ENCODE measurements around the gene KIFC3. TPM values are rescaled to one million over a fixed set of nuclear protein-coding genes. Genes with fewer than 3 reads are reported as not detected.

The KIFC3 gene
- total and polyA plus RNA-seq, 2 donors (not counting 1 experiment from before 2014, with no cell fraction given): 0.07 to 0.67 TPM

DNA sequence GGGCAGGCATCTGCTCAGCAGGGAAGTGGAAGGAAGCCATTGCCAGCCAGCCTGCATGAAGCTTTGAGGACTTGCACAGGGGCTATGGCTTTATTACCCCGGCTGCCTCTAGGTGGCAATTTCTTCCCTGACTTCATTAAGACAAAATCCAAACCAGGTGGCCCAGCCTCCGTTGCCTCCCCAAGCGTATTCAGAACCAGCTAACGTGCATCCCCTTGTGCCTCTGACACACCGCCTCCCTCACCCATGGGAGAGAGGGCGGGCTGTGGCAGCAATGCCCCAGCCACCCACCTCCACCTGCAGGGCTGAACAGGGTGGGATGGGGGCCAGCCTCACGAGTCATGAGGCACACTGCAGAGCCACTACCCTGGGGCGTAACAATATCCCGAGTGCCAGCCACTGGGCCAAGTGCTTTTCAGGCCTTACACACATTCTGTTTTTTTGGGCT is 6.8 kb downstream of the KIFC3 start:
- no peak for DNase-seq
- 37% methylated on average over 7 of the region's 9 CpGs for WGBS (ENCODE audit: insufficient coverage)
- H3K4me1 Mint-ChIP-seq: peaks cover 7% of the 10 kb centered on the region
- intact Hi-C loops (cut with micrococcal nuclease): no loop called here
- peaks cover 0 to 22% (median 7%) of the 10 kb centered on the region in 4 experiments for H3K27me3 ChIP-seq (replicated peaks in 1 of 4; ENCODE audit: control extremely low read depth in 1 of 4, control insufficient read depth in 3 of 4, insufficient read depth in 4 of 4, low read length in 3 of 4)
- no peak overlapping the region for H3K4me3 ChIP-seq (ENCODE audit: control extremely low read depth in 1 of 5, extremely low read depth in 1 of 5, insufficient read depth in 1 of 5, low read depth in 2 of 5, low read length in 4 of 5)
- H3K9ac ChIP-seq (ENCODE audit: low read length): no peak overlapping the region
- H4K20me1 ChIP-seq (ENCODE audit: control insufficient read depth, insufficient read depth, low read length, poor library complexity, severe bottlenecking): no peaks in the 10 kb centered on the region
- no peak for ATAC-seq (ENCODE audit: low read depth)
- H3K4me2 ChIP-seq (replicated peaks; ENCODE audit: low read depth, low read length, poor library complexity, severe bottlenecking): no peak overlapping the region
- H3K9me3 Mint-ChIP-seq (ENCODE audit: insufficient read depth): no peaks in the 10 kb centered on the region
- peaks cover 4 to 7% of the 10 kb centered on the region in 2 donors for H3K4me1 ChIP-seq (ENCODE audit: control insufficient read depth in 2 of 2, insufficient read depth in 2 of 2, low read length in 2 of 2)
- CTCF ChIA-PET: interaction anchor here (0.7 to 1.1 kb wide), 2 partner anchors 13 to 213 kb away, joined by 3 read pairs; no protein-coding TSS in a partner anchor
- H3K27me3 Mint-ChIP-seq: peaks cover 25% of the 10 kb centered on the region
- H3K27ac Mint-ChIP-seq: no peak overlapping the region
- H3K4me3 Mint-ChIP-seq: no peak overlapping the region
- no peak overlapping the region for H3K27ac ChIP-seq (ENCODE audit: low read length in 2 of 2)
- POLR2A ChIA-PET: no interaction called here
- no peak overlapping the region for H2AFZ ChIP-seq (ENCODE audit: insufficient read depth, low read depth, low read length, poor library complexity, severe bottlenecking)
- TF ChIP-seq, protein P1, sequence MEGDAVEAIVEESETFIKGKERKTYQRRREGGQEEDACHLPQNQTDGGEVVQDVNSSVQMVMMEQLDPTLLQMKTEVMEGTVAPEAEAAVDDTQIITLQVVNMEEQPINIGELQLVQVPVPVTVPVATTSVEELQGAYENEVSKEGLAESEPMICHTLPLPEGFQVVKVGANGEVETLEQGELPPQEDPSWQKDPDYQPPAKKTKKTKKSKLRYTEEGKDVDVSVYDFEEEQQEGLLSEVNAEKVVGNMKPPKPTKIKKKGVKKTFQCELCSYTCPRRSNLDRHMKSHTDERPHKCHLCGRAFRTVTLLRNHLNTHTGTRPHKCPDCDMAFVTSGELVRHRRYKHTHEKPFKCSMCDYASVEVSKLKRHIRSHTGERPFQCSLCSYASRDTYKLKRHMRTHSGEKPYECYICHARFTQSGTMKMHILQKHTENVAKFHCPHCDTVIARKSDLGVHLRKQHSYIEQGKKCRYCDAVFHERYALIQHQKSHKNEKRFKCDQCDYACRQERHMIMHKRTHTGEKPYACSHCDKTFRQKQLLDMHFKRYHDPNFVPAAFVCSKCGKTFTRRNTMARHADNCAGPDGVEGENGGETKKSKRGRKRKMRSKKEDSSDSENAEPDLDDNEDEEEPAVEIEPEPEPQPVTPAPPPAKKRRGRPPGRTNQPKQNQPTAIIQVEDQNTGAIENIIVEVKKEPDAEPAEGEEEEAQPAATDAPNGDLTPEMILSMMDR (IDR thresholded peaks at IDR 0.05): no peak
- no peak for TF ChIP-seq EZH2 (IDR thresholded peaks at IDR 0.05; ENCODE audit: borderline replicate concordance, insufficient read depth, low read depth, low read length, poor library complexity, severe bottlenecking)
- no peaks in the 10 kb centered on the region for H3K79me2 ChIP-seq (ENCODE audit: control insufficient read depth, insufficient read depth, low read length)
- H3K9me3 ChIP-seq (ENCODE audit: control extremely low read depth in 1 of 3, control insufficient read depth in 2 of 3, insufficient read depth in 1 of 3, low read length in 2 of 3): no peaks in the 10 kb centered on the region
- H3K36me3 ChIP-seq (replicated peaks in 1 of 2; ENCODE audit: control extremely low read depth in 1 of 2, control insufficient read depth in 1 of 2, extremely low read depth in 1 of 2, insufficient read depth in 2 of 2, low read length in 1 of 2): no peaks in the 10 kb centered on the region

DNA sequence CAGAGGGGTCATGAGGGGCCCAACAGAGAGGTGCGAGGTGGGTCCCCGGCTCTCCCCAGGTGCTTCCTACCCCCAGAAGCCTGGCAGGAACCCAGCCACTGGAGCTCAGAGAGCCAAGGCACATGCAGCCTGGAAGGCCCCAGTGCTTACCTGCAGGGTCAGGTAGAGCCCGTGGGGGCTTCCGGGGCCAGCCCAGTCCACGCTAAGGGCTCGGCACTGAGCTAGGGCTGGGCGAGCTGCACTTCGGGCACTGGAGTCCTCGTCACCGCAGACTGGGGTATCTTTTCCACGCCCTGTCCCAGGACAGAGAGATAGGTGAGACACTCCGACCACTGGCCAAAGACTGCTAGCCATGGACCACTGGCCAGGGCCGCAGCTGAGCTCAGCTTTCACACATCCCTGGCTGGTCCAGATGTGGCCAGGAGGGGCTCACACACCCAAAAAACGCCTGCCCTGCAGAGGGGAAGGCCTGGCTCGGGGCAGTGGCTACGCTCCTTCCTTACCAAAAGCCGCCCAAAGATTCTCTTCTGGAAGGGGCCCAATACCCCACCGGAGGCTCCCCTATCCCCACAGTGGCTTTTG is 7.4 kb downstream of the KIFC3 start:
- Histone ChIP-seq H3K4me3 (ENCODE audit: control extremely low read depth in 1 of 5, extremely low read depth in 1 of 5, insufficient read depth in 1 of 5, low read depth in 2 of 5, low read length in 4 of 5) (no peak overlapping the region), H3K27me3 (replicated peaks in 1 of 4; ENCODE audit: control extremely low read depth in 1 of 4, control insufficient read depth in 3 of 4, insufficient read depth in 4 of 4, low read length in 3 of 4) (peaks cover 0 to 17% (median 6%) of the 10 kb centered on the region in 4 experiments), H3K9me3 (ENCODE audit: control extremely low read depth in 1 of 3, control insufficient read depth in 2 of 3, insufficient read depth in 1 of 3, low read length in 2 of 3) (no peaks in the 10 kb centered on the region), H3K4me2 (replicated peaks; ENCODE audit: low read depth, low read length, poor library complexity, severe bottlenecking) (no peak overlapping the region), H3K79me2 (ENCODE audit: control insufficient read depth, insufficient read depth, low read length) (no peaks in the 10 kb centered on the region), H3K36me3 (replicated peaks in 1 of 2; ENCODE audit: control extremely low read depth in 1 of 2, control insufficient read depth in 1 of 2, extremely low read depth in 1 of 2, insufficient read depth in 2 of 2, low read length in 1 of 2) (no peaks in the 10 kb centered on the region), H3K4me1 (ENCODE audit: control insufficient read depth in 2 of 2, insufficient read depth in 2 of 2, low read length in 2 of 2) (peaks cover 4 to 5% of the 10 kb centered on the region in 2 donors), H2AFZ (ENCODE audit: insufficient read depth, low read depth, low read length, poor library complexity, severe bottlenecking) (no peak overlapping the region), H3K27ac (ENCODE audit: low read length in 2 of 2) (no peak overlapping the region), H4K20me1 (ENCODE audit: control insufficient read depth, insufficient read depth, low read length, poor library complexity, severe bottlenecking) (no peaks in the 10 kb centered on the region), H3K9ac (ENCODE audit: low read length) (no peak overlapping the region)
- DNase-seq (no peak), ATAC-seq (ENCODE audit: low read depth) (no peak)
- Mint-ChIP-seq H3K4me1 (peaks cover 5% of the 10 kb centered on the region), H3K9me3 (ENCODE audit: insufficient read depth) (no peaks in the 10 kb centered on the region), H3K27ac (no peak overlapping the region), H3K4me3 (no peak overlapping the region), H3K27me3 (peaks cover 20% of the 10 kb centered on the region)
- intact Hi-C loops (cut with micrococcal nuclease): no loop called here
- WGBS (ENCODE audit: insufficient coverage): 92% methylated on average over 18 of the region's 18 CpGs
- ChIA-PET CTCF (interaction anchor here (0.7 to 1.1 kb wide), 4 partner anchors 14 to 213 kb away, joined by 3 read pairs; no protein-coding TSS in a partner anchor), POLR2A (no interaction called here)
- TF ChIP-seq, protein P1 (IDR thresholded peaks at IDR 0.05): no peak
- no peak for TF ChIP-seq EZH2 (IDR thresholded peaks at IDR 0.05; ENCODE audit: borderline replicate concordance, insufficient read depth, low read depth, low read length, poor library complexity, severe bottlenecking)
